Osteocyte (in vitro differentiated cells): ENCODE results near the gene PRPF8. TPM values are rescaled to one million over a fixed set of nuclear protein-coding genes. Genes with fewer than 3 reads are reported as not detected.
"Not testable (repeated sequence)": the region's sequence is repeated elsewhere in the genome, so short reads cannot be mapped to it uniquely, and the experiment has no call there.

Source experiments
- DNase-seq: peaks from one replicate; pipeline ENCODE4 v3.0.0; 2021; ENCODE audit warnings: mixed read lengths; ENCODE audit not compliant: unreplicated experiment; ENCODE audit errors: extremely low spot score
- H3K27ac Mint-ChIP-seq: one replicate; pipeline ENCODE4 v1.8.0; 2021; ENCODE audit warnings: mild to moderate bottlenecking, mixed read lengths; ENCODE audit not compliant: unreplicated experiment
- H3K27me3 Mint-ChIP-seq: one replicate; pipeline ENCODE4 v1.8.0; 2021; ENCODE audit warnings: mixed read lengths; ENCODE audit not compliant: unreplicated experiment
- H3K36me3 Mint-ChIP-seq: one replicate; pipeline ENCODE4 v1.8.0; 2021; ENCODE audit warnings: mixed read lengths; ENCODE audit not compliant: unreplicated experiment
- H3K4me1 Mint-ChIP-seq: one replicate; pipeline ENCODE4 v1.8.0; 2021; ENCODE audit warnings: mixed read lengths; ENCODE audit not compliant: unreplicated experiment
- H3K4me3 Mint-ChIP-seq: one replicate; pipeline ENCODE4 v1.8.0; 2021; ENCODE audit warnings: mild to moderate bottlenecking, moderate library complexity, mixed read lengths; ENCODE audit not compliant: unreplicated experiment
- H3K9me3 Mint-ChIP-seq: one replicate; pipeline ENCODE4 v1.8.0; 2021; ENCODE audit warnings: mixed read lengths; ENCODE audit not compliant: unreplicated experiment
- CTCF ChIP-seq: fragments of 200-600 bp; sonication (generic); IDR thresholded peaks from 2 replicates; pipeline ENCODE4 v1.5.0; 2021; ENCODE audit warnings: antibody characterized with exemption, mild to moderate bottlenecking, moderate library complexity
- total RNA-seq: library from RNA; stranded (reverse); gene quantifications from 2 replicates; pipeline ENCODE4 v1.2.1, GENCODE V29; 2021

Gene PRPF8
- total RNA-seq, 1 donor from 2014 or later = 238 TPM

- Mint-ChIP-seq H3K36me3 (peaks cover 58% of the 10 kb centered on the region), H3K4me3 (no peak overlapping the region), H3K9me3 (no peaks in the 10 kb centered on the region), H3K4me1 (peaks cover 10% of the 10 kb centered on the region), H3K27ac (no peak overlapping the region), H3K27me3 (no peaks in the 10 kb centered on the region)
- DNase-seq = no peak
- TF ChIP-seq CTCF = no peak
Measured at GRCh38 chr17:1673041-1673785, 11.5 kb downstream of the PRPF8 start.

- not testable (repeated sequence) for DNase-seq, H3K4me1 Mint-ChIP-seq, H3K27me3 Mint-ChIP-seq, H3K4me3 Mint-ChIP-seq, H3K9me3 Mint-ChIP-seq, H3K27ac Mint-ChIP-seq
- H3K36me3 Mint-ChIP-seq = peaks cover 44% of the 10 kb centered on the region
Measured at GRCh38 chr17:1663934-1664333, 20.7 kb downstream of the PRPF8 start.

DNA sequence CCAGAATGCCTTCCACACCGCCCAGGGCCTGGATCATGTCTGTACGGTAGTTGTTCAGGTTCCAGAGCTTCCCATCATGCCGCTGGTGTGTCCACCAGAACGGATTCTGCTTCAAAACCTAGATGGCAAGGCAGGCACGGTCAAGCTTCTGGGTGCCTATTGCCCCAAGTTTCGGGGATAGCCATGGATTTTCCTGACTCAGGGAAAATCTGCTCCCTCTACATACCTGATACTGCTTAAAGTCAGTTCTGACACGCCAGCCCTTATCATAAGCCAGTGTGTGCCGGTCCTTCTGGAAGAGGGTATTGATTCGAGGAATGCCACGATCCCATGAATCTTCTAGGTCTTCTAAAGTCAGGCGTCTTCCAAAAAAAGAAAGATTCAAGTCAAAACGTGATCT lies 23.6 kb downstream of the PRPF8 start:
- H3K27me3 Mint-ChIP-seq = no peaks in the 10 kb centered on the region
- no peak overlapping the region for H3K4me3 Mint-ChIP-seq

DNA sequence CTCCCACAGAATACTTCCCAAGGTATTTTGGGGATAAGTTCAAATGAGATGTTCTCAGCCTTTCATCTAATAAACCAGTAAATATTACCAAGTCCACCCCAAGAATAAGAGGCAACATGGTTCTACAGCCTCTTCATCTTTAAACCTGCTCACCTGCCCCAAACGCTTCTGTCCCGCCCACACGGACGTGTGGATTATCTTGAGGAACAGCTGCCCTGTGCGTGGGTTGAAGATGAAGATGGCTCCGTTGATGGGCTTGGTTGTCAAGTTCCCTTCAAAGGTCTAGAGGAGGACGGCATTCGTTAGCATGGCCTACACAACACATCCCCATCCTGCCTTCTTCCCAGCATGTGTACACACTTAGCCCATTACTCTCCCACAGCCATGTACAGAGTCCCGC lies 26.6 kb downstream of the PRPF8 start:
- no peak for TF ChIP-seq CTCF
- no peak overlapping the region for H3K4me3 Mint-ChIP-seq
- no peaks in the 10 kb centered on the region for H3K9me3 Mint-ChIP-seq
- H3K27ac Mint-ChIP-seq = no peak overlapping the region
- DNase-seq = no peak
- no peaks in the 10 kb centered on the region for H3K4me1 Mint-ChIP-seq
- peaks cover 69% of the 10 kb centered on the region for H3K36me3 Mint-ChIP-seq
- no peaks in the 10 kb centered on the region for H3K27me3 Mint-ChIP-seq

More for the DNA sequence above, 23.6 kb downstream of the PRPF8 start:
- Mint-ChIP-seq H3K4me1 (no peaks in the 10 kb centered on the region), H3K9me3 (no peaks in the 10 kb centered on the region), H3K27ac (no peak overlapping the region), H3K36me3 (peaks cover 50% of the 10 kb centered on the region)
- no peak for TF ChIP-seq CTCF
- no peak for DNase-seq

GRCh38 chr17:1653735-1654134 lies 30.9 kb downstream of the PRPF8 start:
- Mint-ChIP-seq H3K36me3 (peaks cover 52% of the 10 kb centered on the region), H3K27ac (no peak overlapping the region), H3K27me3 (no peaks in the 10 kb centered on the region), H3K4me3 (no peak overlapping the region), H3K9me3 (no peaks in the 10 kb centered on the region), H3K4me1 (peaks cover 4% of the 10 kb centered on the region)
- no peak for TF ChIP-seq CTCF
- no peak for DNase-seq

DNA sequence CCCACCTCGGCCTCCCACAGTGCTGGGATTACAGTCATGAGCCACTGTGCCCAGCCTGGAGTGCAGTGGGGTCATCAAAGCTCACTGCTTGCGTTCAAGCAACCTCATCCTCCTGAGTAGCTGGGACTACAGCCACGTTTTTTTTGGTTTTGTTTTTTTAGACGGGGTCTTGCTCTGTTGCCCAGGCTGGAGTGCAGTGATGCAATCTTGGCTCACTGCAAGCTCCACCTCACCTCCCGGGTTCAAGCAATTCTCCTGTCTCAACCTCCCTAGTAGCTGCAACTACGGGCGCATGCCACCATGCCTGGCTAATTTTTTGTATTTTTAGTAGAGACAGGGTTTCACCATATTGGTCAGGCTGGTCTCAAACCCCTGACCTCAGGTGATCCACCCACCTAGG lies 31.9 kb downstream of the PRPF8 start:
- H3K27me3 Mint-ChIP-seq, H3K27ac Mint-ChIP-seq, H3K4me3 Mint-ChIP-seq, DNase-seq, H3K9me3 Mint-ChIP-seq, H3K4me1 Mint-ChIP-seq: not testable (repeated sequence)
- peaks cover 42% of the 10 kb centered on the region for H3K36me3 Mint-ChIP-seq
